Measurements from ENCODE around the gene PLEKHM3.
"Not testable (repeated sequence)": the region's sequence is repeated elsewhere in the genome, so short reads cannot be mapped to it uniquely, and the experiment has no call there.

PLEKHM3 gene

GRCh38 chr2:207920721-207921120 lies 104.6 kb downstream of the PLEKHM3 start:
- no peak for FAIRE-seq

- FAIRE-seq: no peak
Observed at GRCh38 chr2:207920321-207920720, 105.0 kb downstream of the PLEKHM3 start.

GRCh38 chr2:207919164-207919919 lies 106.0 kb downstream of the PLEKHM3 start:
- no peak for FAIRE-seq

GRCh38 chr2:207914716-207915115 lies 110.6 kb downstream of the PLEKHM3 start:
- FAIRE-seq: no peak

- FAIRE-seq: no peak
Observed at GRCh38 chr2:207913772-207914358, 111.5 kb downstream of the PLEKHM3 start.

- FAIRE-seq: no peak
Observed at GRCh38 chr2:207911856-207912255, 113.5 kb downstream of the PLEKHM3 start.

- no peak for FAIRE-seq
Observed at GRCh38 chr2:207911215-207911614, 114.1 kb downstream of the PLEKHM3 start.

GRCh38 chr2:207906495-207906894 lies 118.8 kb downstream of the PLEKHM3 start:
- not testable (repeated sequence) for FAIRE-seq

- no peak for FAIRE-seq
Observed at GRCh38 chr2:207905546-207905945, 119.8 kb downstream of the PLEKHM3 start.

- FAIRE-seq: no peak
Observed at GRCh38 chr2:207903236-207903635, 122.1 kb downstream of the PLEKHM3 start.

GRCh38 chr2:207902821-207903220 lies 122.5 kb downstream of the PLEKHM3 start:
- no peak for FAIRE-seq

GRCh38 chr2:207901829-207902228 lies 123.5 kb downstream of the PLEKHM3 start:
- no peak for FAIRE-seq

- FAIRE-seq: no peak
Observed at GRCh38 chr2:207901401-207901800, 123.9 kb downstream of the PLEKHM3 start.

GRCh38 chr2:207898354-207898695 lies 127.0 kb downstream of the PLEKHM3 start:
- FAIRE-seq: no peak

GRCh38 chr2:207897541-207898353 lies 127.6 kb downstream of the PLEKHM3 start:
- no peak for FAIRE-seq

GRCh38 chr2:207896525-207897285 lies 128.6 kb downstream of the PLEKHM3 start:
- no peak for FAIRE-seq

- FAIRE-seq: no peak
Observed at GRCh38 chr2:207895274-207895860, 130.0 kb downstream of the PLEKHM3 start.

GRCh38 chr2:207892716-207893402 lies 132.5 kb downstream of the PLEKHM3 start:
- FAIRE-seq: no peak

- FAIRE-seq: no peak
Observed at GRCh38 chr2:207891086-207891844, 134.1 kb downstream of the PLEKHM3 start.

GRCh38 chr2:207887500-207887899 lies 137.8 kb downstream of the PLEKHM3 start:
- FAIRE-seq: no peak

GRCh38 chr2:207885010-207885409 lies 140.3 kb downstream of the PLEKHM3 start:
- no peak for FAIRE-seq
